CD14-positive monocyte (primary cell): Measurements from ENCODE around the gene KIRREL3. TPM values are rescaled to one million over a fixed set of nuclear protein-coding genes. Genes with fewer than 3 reads are reported as not detected.

ENCODE experiments used
- DNase-seq, 3 donors: peaks; one replicate each; pipeline ENCODE4 v3.0.0-alpha.2; 2011 to 2022
- H2AFZ ChIP-seq: 2 replicates; pipeline ENCODE4 v1.6.0; 2012; ENCODE audit warnings: mild to moderate bottlenecking, low read depth, low read length, inconsistent platforms; ENCODE audit not compliant: insufficient read depth, poor library complexity, severe bottlenecking
- H3K27ac ChIP-seq, 2 donors: 1 replicate in 1 of 2; 2 replicates in 1 of 2; pipeline ENCODE4 v1.5.1; 2012 to 2013; ENCODE audit warnings: low read length in 2 of 2, control low read depth in 1 of 2, inconsistent platforms in 1 of 2, low read depth in 1 of 2, mild to moderate bottlenecking in 1 of 2
- H3K27me3 ChIP-seq, 2 donors: one replicate each; pipeline versions ENCODE4 v1.6.0 to v1.6.1; 2011 to 2013; ENCODE audit warnings: low read length in 2 of 2; ENCODE audit not compliant: control insufficient read depth in 2 of 2, insufficient read depth in 2 of 2
- H3K36me3 ChIP-seq, 2 donors: replicated peaks in 1 of 2; 1 replicate in 1 of 2; 2 replicates in 1 of 2; pipeline versions ENCODE4 v1.5.1 to v1.6.1; 2012 to 2013; ENCODE audit warnings: low read length in 2 of 2, control low read depth in 1 of 2, inconsistent platforms in 1 of 2, mild to moderate bottlenecking in 1 of 2; ENCODE audit not compliant: insufficient read depth in 2 of 2, control insufficient read depth in 1 of 2
- H3K4me1 ChIP-seq, 2 donors: 1 replicate in 1 of 2; 2 replicates in 1 of 2; pipeline versions ENCODE4 v1.5.1 to v1.6.1; 2012 to 2013; ENCODE audit warnings: low read length in 2 of 2, control low read depth in 1 of 2, inconsistent platforms in 1 of 2, mild to moderate bottlenecking in 1 of 2, moderate library complexity in 1 of 2; ENCODE audit not compliant: insufficient read depth in 2 of 2, control insufficient read depth in 1 of 2
- H3K4me2 ChIP-seq: replicated peaks from 2 replicates; pipeline ENCODE3; 2012; ENCODE audit warnings: low read length, moderate library complexity, mild to moderate bottlenecking; ENCODE audit not compliant: poor library complexity, severe bottlenecking; ENCODE audit errors: extremely low read depth
- H3K4me3 ChIP-seq, 3 experiments: fragments of 200-600 bp in 1 of 3; sonication (generic) in 1 of 3; replicated peaks in 1 of 3; 1 replicate in 2 of 3; 2 replicates in 1 of 3; pipeline ENCODE4 v1.5.1; 2011 to 2013; ENCODE audit warnings: low read length in 3 of 3, mild to moderate bottlenecking in 3 of 3, control low read depth in 2 of 3, low read depth in 2 of 3, inconsistent platforms in 1 of 3, moderate library complexity in 1 of 3
- H3K79me2 ChIP-seq: 2 replicates; pipeline ENCODE4 v1.6.0; 2012; ENCODE audit warnings: mild to moderate bottlenecking, control low read depth, inconsistent platforms, low read length, moderate library complexity; ENCODE audit not compliant: insufficient read depth
- H3K9ac ChIP-seq: 2 replicates; pipeline ENCODE4 v1.6.0; 2017; ENCODE audit warnings: low read length, mild to moderate bottlenecking; ENCODE audit not compliant: insufficient read depth, poor library complexity, severe bottlenecking
- H3K9me3 ChIP-seq, 2 donors: replicated peaks in 1 of 2; 1 replicate in 1 of 2; 2 replicates in 1 of 2; pipeline versions ENCODE4 v1.5.1 to v1.6.1; 2012 to 2013; ENCODE audit warnings: low read length in 2 of 2, control low read depth in 1 of 2; ENCODE audit not compliant: control insufficient read depth in 1 of 2, insufficient read depth in 1 of 2
- H4K20me1 ChIP-seq: 2 replicates; pipeline ENCODE4 v1.6.0; 2012; ENCODE audit warnings: mild to moderate bottlenecking, low read length, control low read depth, moderate library complexity; ENCODE audit not compliant: insufficient read depth
- H3K27ac Mint-ChIP-seq, 7 donors: one replicate each; pipeline ENCODE4 v1.8.0; 2020; ENCODE audit warnings: mild to moderate bottlenecking in 7 of 7, mixed read lengths in 7 of 7, moderate library complexity in 6 of 7, inconsistent platforms in 2 of 7
- H3K27me3 Mint-ChIP-seq, 3 donors: one replicate each; pipeline ENCODE4 v1.8.0; 2021 to 2022; ENCODE audit warnings: low read depth in 3 of 3, mild to moderate bottlenecking in 3 of 3, mixed read lengths in 3 of 3, moderate library complexity in 3 of 3, inconsistent platforms in 1 of 3
- H3K36me3 Mint-ChIP-seq, 2 donors: one replicate each; pipeline ENCODE4 v1.8.0; 2020; ENCODE audit warnings: mixed read lengths in 2 of 2, inconsistent platforms in 1 of 2, mild to moderate bottlenecking in 1 of 2
- H3K4me1 Mint-ChIP-seq: one replicate; pipeline ENCODE4 v1.8.0; 2020; ENCODE audit warnings: mild to moderate bottlenecking, mixed read lengths
- H3K4me3 Mint-ChIP-seq, 2 donors: one replicate each; pipeline ENCODE4 v1.8.0; 2020; ENCODE audit warnings: mild to moderate bottlenecking in 2 of 2, mixed read lengths in 2 of 2, moderate library complexity in 1 of 2
- H3K9me3 Mint-ChIP-seq, 7 donors: one replicate each; pipeline ENCODE4 v1.8.0; 2020 to 2022; ENCODE audit warnings: mixed read lengths in 7 of 7, mild to moderate bottlenecking in 6 of 7, moderate library complexity in 6 of 7, inconsistent platforms in 2 of 7
- CTCF ChIP-seq: fragments of 200-600 bp; IDR thresholded peaks from one replicate; pipeline ENCODE4 v1.8.0; 2022; ENCODE audit warnings: antibody characterized with exemption, mild to moderate bottlenecking
- WGBS: methylation state at CpG from one replicate; pipeline ENCODE4 v1.1.5; 2013; ENCODE audit warnings: missing lambda C conversion rate; ENCODE audit not compliant: insufficient coverage; 5-methylcytosine and 5-hydroxymethylcytosine counted together
- intact Hi-C, 2 donors: fragments of 100-400 bp; cut with micrococcal nuclease; formaldehyde crosslinking; loops; one replicate each; pipeline versions ENCODE4 v1.15.0 to v1.15.1; 2023
- polyA plus RNA-seq, 3 donors: library from polyadenylated mRNA; depleted of rRNA in 1 of 3; unstranded in 2 of 3; stranded (reverse) in 1 of 3; fragments of 300-500 nt in 2 of 3; fragments of >200 nt in 1 of 3; fragmentation: Illumina TruSeq in 2 of 3; gene quantifications; 1 replicate in 2 of 3; 2 replicates in 1 of 3; pipeline ENCODE4 v1.2.3, GENCODE V29; 2012 to 2021

Gene KIRREL3
- polyA plus RNA-seq, 3 donors: not detected

GRCh38 chr11:126475014-126475991 lies 525.3 kb downstream of the KIRREL3 start:
- peaks cover 0 to 1% (median 0%) of the 10 kb centered on the region in 7 donors for H3K9me3 Mint-ChIP-seq
- 51% methylated on average over 16 of the region's 26 CpGs for WGBS
- Histone ChIP-seq H3K27ac (no peak overlapping the region), H3K27me3 (no peaks in the 10 kb centered on the region), H4K20me1 (no peaks in the 10 kb centered on the region), H3K4me3 (no peak overlapping the region), H3K9me3 (no peaks in the 10 kb centered on the region), H2AFZ (peak overlapping the region; percentile 53), H3K4me1 (peaks cover 8 to 10% of the 10 kb centered on the region in 2 donors), H3K79me2 (no peaks in the 10 kb centered on the region), H3K36me3 (no peaks in the 10 kb centered on the region), H3K4me2 (no peak overlapping the region), H3K9ac (no peak overlapping the region)
- H3K27ac Mint-ChIP-seq: peak overlapping the region in 1 of 7 donors; percentile 23
- peaks cover 0 to 6% (median 3%) of the 10 kb centered on the region in 3 donors for H3K27me3 Mint-ChIP-seq
- peaks cover 11% of the 10 kb centered on the region for H3K4me1 Mint-ChIP-seq
- no peak for DNase-seq
- no peak for TF ChIP-seq CTCF
- intact Hi-C loops: loop anchor here in 1 of 2 donors (5.0 kb wide), 1 partner anchor 163 kb away; no protein-coding TSS in a partner anchor
- H3K36me3 Mint-ChIP-seq: no peaks in the 10 kb centered on the region
- H3K4me3 Mint-ChIP-seq: no peak overlapping the region

- TF ChIP-seq CTCF: no peak
- peaks cover 0 to 4% (median 3%) of the 10 kb centered on the region in 3 donors for H3K27me3 Mint-ChIP-seq
- Histone ChIP-seq H3K79me2 (no peaks in the 10 kb centered on the region), H2AFZ (no peak overlapping the region), H4K20me1 (no peaks in the 10 kb centered on the region), H3K27ac (no peak overlapping the region), H3K36me3 (no peaks in the 10 kb centered on the region), H3K4me1 (peaks cover 12 to 17% of the 10 kb centered on the region in 2 donors), H3K4me3 (no peak overlapping the region), H3K4me2 (no peak overlapping the region), H3K9ac (no peak overlapping the region), H3K9me3 (no peaks in the 10 kb centered on the region), H3K27me3 (no peaks in the 10 kb centered on the region)
- no peak overlapping the region for H3K4me3 Mint-ChIP-seq
- no peak overlapping the region for H3K27ac Mint-ChIP-seq
- 83% methylated on average over 8 of the region's 9 CpGs for WGBS
- H3K36me3 Mint-ChIP-seq: no peaks in the 10 kb centered on the region
- peaks cover 0 to 1% (median 0%) of the 10 kb centered on the region in 7 donors for H3K9me3 Mint-ChIP-seq
- DNase-seq: no peak
- H3K4me1 Mint-ChIP-seq: peaks cover 10% of the 10 kb centered on the region
- intact Hi-C loops: no loop called here
Measured at GRCh38 chr11:126474220-126474619, 526.4 kb downstream of the KIRREL3 start.
